ENCODE measurements around the gene MGLL. TPM values are rescaled to one million over a fixed set of nuclear protein-coding genes. Genes with fewer than 3 reads are reported as not detected.

MGLL gene
- total RNA-seq, 1 donor from 2014 or later: 11.3 TPM

GRCh38 chr3:127787071-127787490, 35.2 kb downstream of the MGLL start:
- peaks cover 50% of the 10 kb centered on the region for H3K4me1 Mint-ChIP-seq
- H3K9me3 Mint-ChIP-seq: no peaks in the 10 kb centered on the region
- H3K4me3 Mint-ChIP-seq: no peak overlapping the region
- H3K27ac Mint-ChIP-seq (ENCODE audit: unreplicated experiment): no peak overlapping the region
- TF ChIP-seq CTCF (conservative IDR thresholded peaks at IDR 0.05): no peak
- DNase-seq (ENCODE audit: low read depth, low spot score): no peak
- no peaks in the 10 kb centered on the region for H3K27me3 Mint-ChIP-seq (ENCODE audit: low read depth)
- H3K36me3 Mint-ChIP-seq (ENCODE audit: low read depth): no peaks in the 10 kb centered on the region

- H3K27ac Mint-ChIP-seq (ENCODE audit: unreplicated experiment): peak overlapping the region; percentile 67
- H3K36me3 Mint-ChIP-seq (ENCODE audit: low read depth): no peaks in the 10 kb centered on the region
- H3K4me1 Mint-ChIP-seq: peaks cover 47% of the 10 kb centered on the region
- no peaks in the 10 kb centered on the region for H3K9me3 Mint-ChIP-seq
- no peaks in the 10 kb centered on the region for H3K27me3 Mint-ChIP-seq (ENCODE audit: low read depth)
- no peak overlapping the region for H3K4me3 Mint-ChIP-seq
- no peak for DNase-seq (ENCODE audit: low read depth, low spot score)
- no peak for TF ChIP-seq CTCF (conservative IDR thresholded peaks at IDR 0.05)
These were observed 35.8 kb downstream of the MGLL start for GRCh38 chr3:127786353-127787070.

- DNase-seq (ENCODE audit: low read depth, low spot score): no peak
- H3K27me3 Mint-ChIP-seq (ENCODE audit: low read depth): no peaks in the 10 kb centered on the region
- no peaks in the 10 kb centered on the region for H3K9me3 Mint-ChIP-seq
- no peak overlapping the region for H3K4me3 Mint-ChIP-seq
- H3K36me3 Mint-ChIP-seq (ENCODE audit: low read depth): no peaks in the 10 kb centered on the region
- no peak for TF ChIP-seq CTCF (conservative IDR thresholded peaks at IDR 0.05)
- H3K4me1 Mint-ChIP-seq: peaks cover 47% of the 10 kb centered on the region
- peak overlapping the region; percentile 67 for H3K27ac Mint-ChIP-seq (ENCODE audit: unreplicated experiment)
These were observed 36.5 kb downstream of the MGLL start for GRCh38 chr3:127785711-127786265.

- no peak for DNase-seq (ENCODE audit: low read depth, low spot score)
- Mint-ChIP-seq H3K27ac (ENCODE audit: unreplicated experiment) (no peak overlapping the region), H3K9me3 (no peaks in the 10 kb centered on the region), H3K4me3 (no peak overlapping the region), H3K27me3 (ENCODE audit: low read depth) (no peaks in the 10 kb centered on the region), H3K36me3 (ENCODE audit: low read depth) (no peaks in the 10 kb centered on the region), H3K4me1 (peaks cover 40% of the 10 kb centered on the region)
- TF ChIP-seq CTCF (conservative IDR thresholded peaks at IDR 0.05): no peak
These were observed 37.2 kb downstream of the MGLL start for GRCh38 chr3:127784865-127785710.

- Mint-ChIP-seq H3K4me3 (no peak overlapping the region), H3K36me3 (ENCODE audit: low read depth) (no peaks in the 10 kb centered on the region), H3K9me3 (no peaks in the 10 kb centered on the region), H3K27me3 (ENCODE audit: low read depth) (no peaks in the 10 kb centered on the region), H3K27ac (ENCODE audit: unreplicated experiment) (no peak overlapping the region), H3K4me1 (peaks cover 43% of the 10 kb centered on the region)
- TF ChIP-seq CTCF (conservative IDR thresholded peaks at IDR 0.05): no peak
- no peak for DNase-seq (ENCODE audit: low read depth, low spot score)
These were observed 38.0 kb downstream of the MGLL start for GRCh38 chr3:127784283-127784682.
